IPS-18c (cell line): ENCODE data around the gene DDX25.
"Not testable (repeated sequence)": the region's sequence is repeated elsewhere in the genome, so short reads cannot be mapped to it uniquely, and the experiment has no call there.

Experiments
- H3K4me3 ChIP-seq: 2 replicates; pipeline ENCODE4 v1.7.0; 2013; ENCODE audit warnings: low read depth, mild to moderate bottlenecking, low read length, moderate library complexity; ENCODE audit not compliant: insufficient read depth
- H3K9me3 ChIP-seq: one replicate; pipeline ENCODE4 v1.6.1; 2013; ENCODE audit warnings: mild to moderate bottlenecking, low read length, moderate library complexity; ENCODE audit not compliant: control insufficient read depth, insufficient read depth

DDX25 gene

DNA sequence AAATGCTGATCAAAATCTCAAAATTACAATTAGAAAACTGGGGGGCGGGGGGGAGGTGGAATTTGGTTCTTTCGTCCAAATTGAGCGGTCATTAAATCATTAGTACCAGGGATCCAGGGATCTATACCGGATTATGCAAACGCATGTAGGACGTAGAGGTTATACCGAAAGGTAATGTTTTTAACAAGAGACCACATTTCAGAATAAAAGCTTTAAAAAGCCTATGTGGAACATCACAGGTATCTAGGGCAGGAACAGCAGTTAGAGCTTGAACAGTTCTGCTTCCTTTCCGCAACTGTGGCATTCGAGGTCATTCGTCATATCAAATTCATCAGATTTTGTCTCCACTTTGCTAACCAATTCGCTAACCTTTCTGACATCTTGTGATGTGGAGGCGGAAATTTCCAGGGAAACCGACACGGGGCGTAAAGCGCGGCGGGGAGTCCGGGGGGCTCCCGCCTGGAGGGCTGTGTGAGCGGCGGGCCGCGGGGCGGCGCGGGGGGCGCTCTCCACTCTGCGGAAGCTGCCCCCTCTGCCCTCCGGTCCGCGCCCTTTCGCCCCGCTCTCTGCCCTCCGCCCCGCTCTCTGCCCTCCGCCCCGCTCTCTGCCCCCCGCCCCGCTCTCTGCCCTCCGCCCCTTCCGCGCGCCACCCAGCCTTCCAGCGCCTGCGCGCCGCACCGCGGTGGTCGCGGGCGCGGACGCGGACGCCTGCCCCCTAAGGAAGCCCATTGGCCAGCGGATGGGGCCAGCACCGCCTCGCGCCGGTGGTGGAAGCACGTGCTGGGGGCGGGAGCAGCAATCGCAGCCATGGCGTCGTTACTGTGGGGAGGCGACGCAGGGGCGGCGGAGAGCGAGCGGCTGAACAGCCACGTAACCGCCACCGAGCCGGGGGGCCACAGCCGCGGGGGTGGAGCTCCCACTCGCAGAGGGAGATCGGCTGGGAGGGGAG lies at the start of gene DDX25:
Gene DDX25, plus strand, starts transcription at position 798 of the 949 bp plus-strand sequence. Its CDS starts 10 bp downstream, at position 808.
- peak within 1 kb of the TSS; percentile 71 for H3K4me3 ChIP-seq
- H3K9me3 ChIP-seq = no peaks in the 10 kb centered on the region

DNA sequence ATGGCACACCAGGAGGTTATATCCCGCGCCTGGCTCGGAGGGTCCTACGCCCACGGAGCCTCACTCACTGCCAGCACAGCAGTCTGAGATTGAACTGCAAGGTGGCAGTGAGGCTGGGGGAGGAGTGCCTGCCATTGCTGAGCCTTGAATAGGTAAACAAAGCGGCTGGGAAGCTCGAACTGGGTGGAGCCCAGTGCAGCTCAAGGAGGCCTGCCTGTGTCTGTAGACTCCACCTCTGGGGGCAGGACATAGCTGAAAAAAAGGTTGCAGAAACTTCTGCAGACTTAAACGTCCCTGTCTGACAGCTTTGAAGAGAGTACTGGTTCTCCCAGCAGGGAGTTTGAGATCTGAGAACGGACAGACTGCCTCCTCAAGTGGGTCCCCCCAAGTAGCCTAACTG lies 46.6 kb upstream of the DDX25 start:
- H3K4me3 ChIP-seq, H3K9me3 ChIP-seq: not testable (repeated sequence)

DNA sequence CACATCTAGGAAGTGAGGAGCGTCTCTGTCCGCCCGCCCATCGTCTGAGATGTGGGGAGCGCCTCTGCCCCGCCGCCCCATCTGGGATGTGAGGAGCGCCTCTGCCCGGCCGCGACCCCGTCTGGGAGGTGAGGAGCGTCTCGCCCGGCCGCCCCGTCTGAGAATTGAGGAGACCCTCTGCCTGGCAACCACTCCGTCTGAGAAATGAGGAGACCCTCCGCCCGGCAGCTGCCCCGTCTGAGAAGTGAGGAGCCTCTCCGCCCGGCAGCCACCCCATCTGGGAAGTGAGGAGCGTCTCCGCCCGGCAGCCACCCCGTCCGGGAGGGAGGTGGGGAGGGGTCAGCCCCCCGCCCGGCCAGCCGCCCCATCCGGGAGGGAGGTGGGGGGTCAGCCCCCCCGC lies 41.5 kb upstream of the DDX25 start:
- H3K9me3 ChIP-seq, H3K4me3 ChIP-seq: not testable (repeated sequence)

DNA sequence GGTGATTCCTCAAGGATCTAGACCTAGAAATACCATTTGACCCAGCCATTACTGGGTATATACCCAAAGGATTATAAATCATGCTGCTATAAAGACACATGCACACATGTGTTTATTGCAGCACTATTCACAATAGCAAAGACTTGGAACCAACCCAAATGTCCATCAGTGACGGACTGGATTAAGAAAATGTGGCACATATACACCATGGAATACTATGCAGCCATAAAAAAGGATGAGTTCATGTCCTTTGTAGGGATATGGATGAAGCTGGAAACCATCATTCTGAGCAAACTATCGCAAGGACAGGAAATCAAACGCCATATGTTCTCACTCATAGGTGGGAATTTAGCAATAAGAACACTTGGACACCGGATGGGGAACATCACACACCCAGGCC lies 39.0 kb upstream of the DDX25 start:
- not testable (repeated sequence) for H3K4me3 ChIP-seq, H3K9me3 ChIP-seq

DNA sequence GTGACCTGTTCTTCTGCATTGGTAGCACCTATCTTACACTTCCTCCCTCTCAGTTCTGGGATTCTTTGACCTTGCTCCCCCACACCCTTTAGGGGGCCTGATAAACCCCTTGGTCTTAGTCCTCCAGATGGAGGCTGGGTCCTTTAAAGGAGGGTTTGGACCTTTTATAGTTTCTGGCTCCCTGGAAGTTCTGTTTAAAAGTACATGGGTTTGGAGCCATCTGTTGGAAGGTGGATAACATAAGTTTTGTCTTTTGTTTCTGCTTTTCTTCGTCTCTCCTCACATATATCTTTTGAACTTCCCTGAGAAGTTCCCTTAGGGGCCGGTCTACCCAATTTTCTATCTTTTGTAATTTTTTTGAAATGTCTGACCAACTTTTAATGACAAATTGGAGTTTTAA lies 34.8 kb upstream of the DDX25 start:
- Histone ChIP-seq H3K4me3 (no peak overlapping the region), H3K9me3 (no peaks in the 10 kb centered on the region)

DNA sequence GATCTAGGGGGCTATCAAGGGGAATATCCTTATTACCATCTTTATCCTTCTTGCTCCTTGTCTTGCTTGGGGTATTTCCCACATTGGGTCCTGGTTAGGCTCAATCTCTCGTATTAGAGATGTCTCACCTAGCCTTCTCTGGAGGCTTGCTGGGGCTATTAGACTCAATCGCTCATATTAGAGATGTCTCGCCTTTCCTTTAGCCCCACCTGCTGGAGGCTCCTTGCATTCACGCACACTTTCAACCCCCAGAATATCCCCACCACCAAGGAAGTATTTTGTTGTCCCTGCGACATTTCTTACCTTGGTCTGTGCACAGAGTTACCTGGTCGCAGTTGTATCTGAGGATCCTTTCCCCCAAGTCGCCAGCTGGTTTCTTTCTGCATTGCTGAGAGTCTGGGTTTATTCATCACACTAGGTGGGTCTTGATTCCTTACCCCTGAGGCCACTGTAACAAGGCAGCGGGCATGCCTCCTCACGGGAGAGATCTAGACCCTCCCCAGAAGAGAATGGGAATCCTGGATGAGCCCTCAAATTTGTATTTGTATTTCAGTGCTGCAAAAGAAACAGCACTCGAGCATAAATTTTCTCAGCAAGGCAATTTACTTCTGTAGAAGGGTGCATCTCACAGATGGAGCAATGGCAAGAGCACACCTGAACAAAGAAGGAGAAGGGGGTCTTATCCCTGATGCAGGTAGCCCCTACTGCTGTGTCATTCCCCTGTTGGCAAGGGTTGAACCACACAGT lies 32.7 kb upstream of the DDX25 start:
- H3K4me3 ChIP-seq = no peak overlapping the region
- H3K9me3 ChIP-seq = no peaks in the 10 kb centered on the region

DNA sequence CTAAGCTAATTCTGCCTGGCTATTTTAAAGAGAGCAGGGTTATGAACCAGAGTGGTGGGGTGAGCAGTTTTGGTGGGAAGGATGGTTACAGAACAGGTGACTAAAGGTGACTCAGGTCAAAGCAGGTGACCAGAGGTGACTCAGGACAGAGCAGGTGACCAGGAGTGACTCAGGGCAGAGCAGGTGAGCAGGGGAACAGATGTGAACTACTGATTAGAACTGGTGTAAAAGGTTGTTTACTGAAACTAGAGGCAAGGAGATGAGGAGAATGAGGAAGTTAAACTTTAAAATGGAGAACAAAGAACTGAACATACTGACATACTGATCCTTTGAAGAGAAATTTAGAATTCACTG lies 32.2 kb upstream of the DDX25 start:
- H3K9me3 ChIP-seq = no peaks in the 10 kb centered on the region

DNA sequence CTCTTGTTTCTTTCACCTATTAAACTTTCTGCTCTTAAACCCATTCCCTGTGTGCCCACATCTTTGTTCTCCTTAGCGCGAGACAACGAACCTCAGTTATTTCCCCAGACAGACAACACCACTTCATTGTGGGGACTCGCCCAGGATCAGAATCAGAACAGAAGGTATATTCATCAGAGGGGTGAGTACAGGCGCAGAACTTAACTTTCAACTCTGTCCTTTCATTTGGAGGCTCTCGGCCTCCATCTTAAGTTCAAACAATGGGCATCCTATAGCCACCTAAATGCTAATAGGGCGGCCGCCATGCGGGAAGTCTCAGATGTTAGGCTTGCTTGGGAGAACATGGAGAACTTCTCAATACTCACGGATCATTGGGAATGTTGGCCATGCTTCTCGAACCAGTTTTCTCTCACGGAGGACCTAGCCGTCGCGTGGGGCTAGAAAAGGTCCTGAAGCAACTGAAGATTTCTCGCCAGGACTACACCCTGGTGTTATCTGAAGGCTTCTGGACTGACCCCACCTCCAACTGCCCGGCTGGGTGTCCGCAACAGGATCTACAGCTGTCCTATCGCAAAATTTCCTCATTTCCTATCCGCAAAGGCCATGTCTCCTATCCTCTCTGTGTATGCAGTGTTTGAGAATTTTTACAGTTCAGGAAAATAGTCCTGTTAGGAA lies 30.3 kb upstream of the DDX25 start:
- Histone ChIP-seq H3K4me3 (no peak overlapping the region; the same call in 1 of the 2 replicates), H3K9me3 (no peaks in the 10 kb centered on the region)

More for the DNA sequence above, 32.2 kb upstream of the DDX25 start:
- H3K4me3 ChIP-seq = no peak overlapping the region

DNA sequence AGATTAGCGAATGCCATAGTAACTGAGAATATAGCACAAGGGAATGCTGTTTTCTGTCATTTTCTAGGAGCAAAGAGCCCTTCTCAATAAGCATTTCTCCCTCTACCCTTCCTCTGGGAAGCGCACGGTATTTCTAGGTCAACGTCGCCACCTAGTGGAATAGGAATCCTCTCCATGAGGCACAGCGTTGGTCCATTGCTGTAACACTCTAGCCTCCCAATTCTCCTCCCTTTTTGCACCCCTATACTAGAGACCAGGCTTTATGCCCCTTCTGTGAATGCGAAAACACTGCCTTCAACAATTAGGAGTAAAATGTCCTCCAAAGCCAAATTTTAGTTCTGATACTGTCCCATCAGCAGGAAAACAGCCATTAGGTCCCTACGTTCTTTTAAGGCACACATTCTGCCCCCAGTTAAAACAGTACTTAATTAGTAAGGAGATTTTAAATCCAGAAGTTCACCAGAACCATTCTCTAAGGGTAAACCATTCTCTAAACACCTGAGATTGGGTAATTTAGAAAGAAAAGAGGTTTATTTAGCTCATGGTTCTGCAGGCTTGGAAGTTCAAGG lies 29.7 kb upstream of the DDX25 start:
- Histone ChIP-seq H3K9me3 (no peaks in the 10 kb centered on the region), H3K4me3 (no peak overlapping the region)

DNA sequence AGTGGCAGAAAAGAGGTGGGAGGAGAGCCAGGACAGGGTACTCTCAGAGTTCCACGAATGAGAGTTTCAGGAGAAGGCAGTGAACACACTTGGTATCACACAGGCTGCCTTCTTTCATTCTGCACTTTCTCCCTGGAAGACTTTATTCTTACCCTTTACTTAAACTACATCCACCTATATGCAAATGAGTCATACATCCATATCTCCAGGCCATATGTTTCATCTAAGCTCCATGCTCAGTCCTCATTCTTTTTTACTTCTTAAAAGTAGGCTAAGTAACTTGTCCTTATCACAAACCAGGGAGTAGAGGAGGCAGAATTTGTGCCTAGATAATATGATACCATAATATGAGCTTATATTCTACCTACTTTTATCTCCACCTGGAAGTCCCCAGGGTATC lies 23.0 kb upstream of the DDX25 start:
- Histone ChIP-seq H3K9me3 (no peaks in the 10 kb centered on the region), H3K4me3 (no peak overlapping the region)

DNA sequence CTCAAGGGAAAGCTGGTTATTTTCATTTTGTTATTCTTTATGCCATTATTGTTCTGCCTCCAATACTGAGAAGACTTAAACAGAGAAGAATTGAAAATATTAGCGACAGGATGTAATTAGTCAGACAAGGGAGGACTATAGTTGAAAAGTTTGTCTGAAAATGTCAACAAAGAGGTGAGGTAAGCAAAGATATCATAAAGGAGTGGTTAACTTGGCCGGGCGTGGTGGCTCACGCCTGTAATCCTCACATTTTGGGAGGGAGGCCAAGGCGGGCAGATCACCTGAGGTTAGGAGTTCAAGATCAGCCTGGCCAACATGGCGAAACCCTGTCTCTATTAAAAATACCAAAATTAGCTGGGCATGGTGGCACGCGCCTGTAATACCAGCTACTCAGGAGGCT lies 20.9 kb upstream of the DDX25 start:
- Histone ChIP-seq H3K4me3 (no peak overlapping the region), H3K9me3 (peaks cover 6% of the 10 kb centered on the region)

DNA sequence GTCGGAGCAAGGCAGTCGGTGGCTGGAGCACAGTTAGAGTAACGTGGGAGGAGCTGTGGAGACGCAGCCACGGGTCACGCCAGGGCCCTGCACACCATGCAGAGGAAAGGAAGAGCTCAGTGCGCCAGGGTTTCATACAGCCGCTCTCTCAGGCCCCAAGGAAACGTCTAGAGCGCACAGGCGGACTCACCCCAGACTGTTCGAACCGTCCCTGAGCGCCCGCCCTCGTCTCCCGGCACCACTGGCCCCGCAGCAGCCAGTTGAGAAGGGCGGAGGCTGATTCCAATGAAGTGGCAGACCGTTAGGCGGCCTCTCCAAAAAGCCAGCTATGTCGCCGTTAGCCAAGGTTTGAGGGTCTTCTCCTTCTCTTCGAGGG lies 17.3 kb upstream of the DDX25 start:
- H3K9me3 ChIP-seq = peaks cover 6% of the 10 kb centered on the region
- peak overlapping the region; percentile 89 for H3K4me3 ChIP-seq

DNA sequence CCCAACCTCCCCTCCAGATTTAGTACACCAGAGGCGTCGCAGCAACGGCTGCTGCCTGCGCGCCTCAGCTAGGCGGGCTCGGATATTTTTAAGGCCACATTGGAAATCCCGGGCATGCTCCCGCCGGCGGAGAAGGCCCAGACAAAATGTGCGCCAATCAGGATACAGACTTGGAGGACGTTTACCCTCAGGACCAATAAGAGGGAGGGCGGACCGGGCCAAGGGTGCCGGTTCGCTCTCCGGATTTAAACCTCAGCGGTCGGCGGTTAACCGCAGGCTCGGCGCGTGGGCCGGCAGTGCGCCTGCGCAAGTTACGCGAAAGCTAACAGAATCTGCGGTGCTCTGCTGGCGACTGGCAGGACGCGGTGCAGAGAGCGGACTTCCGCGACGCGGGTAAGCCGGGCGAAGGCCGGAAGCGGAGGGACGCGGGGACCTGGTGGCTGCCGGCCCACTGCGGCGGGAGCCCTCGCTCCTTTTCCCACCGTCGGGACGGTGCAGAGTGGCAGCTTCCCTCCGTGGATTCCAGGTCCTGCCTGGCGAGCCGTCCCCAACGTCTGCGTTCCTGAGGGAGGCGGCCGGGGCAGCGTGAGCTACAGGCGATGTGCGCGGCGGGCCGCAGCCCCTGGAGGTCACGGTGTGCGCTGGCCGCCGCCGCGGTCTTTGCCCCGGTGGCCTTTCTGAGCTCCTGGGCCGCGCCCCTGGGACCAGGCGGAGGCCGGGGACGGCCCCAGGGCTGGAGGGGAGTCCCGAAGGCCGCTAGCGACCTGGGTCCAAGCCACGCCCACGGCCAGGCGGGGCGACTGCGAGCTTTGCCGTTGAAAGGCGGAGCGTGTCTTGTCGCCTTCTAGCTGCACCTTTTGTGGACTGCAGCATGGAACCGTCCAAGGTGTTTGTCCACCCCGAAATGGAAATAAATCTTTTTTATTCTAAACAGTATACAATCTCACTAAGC lies 16.7 kb upstream of the DDX25 start, which contains the start of gene HYLS1:
Gene HYLS1, plus strand, starts transcription at position 296 of the 952 bp plus-strand sequence. CDS start 11,701 bp downstream, outside the sequence.
- Histone ChIP-seq H3K4me3 (peak within 1 kb of the TSS; percentile 89), H3K9me3 (peaks cover 6% of the 10 kb centered on the region)

DNA sequence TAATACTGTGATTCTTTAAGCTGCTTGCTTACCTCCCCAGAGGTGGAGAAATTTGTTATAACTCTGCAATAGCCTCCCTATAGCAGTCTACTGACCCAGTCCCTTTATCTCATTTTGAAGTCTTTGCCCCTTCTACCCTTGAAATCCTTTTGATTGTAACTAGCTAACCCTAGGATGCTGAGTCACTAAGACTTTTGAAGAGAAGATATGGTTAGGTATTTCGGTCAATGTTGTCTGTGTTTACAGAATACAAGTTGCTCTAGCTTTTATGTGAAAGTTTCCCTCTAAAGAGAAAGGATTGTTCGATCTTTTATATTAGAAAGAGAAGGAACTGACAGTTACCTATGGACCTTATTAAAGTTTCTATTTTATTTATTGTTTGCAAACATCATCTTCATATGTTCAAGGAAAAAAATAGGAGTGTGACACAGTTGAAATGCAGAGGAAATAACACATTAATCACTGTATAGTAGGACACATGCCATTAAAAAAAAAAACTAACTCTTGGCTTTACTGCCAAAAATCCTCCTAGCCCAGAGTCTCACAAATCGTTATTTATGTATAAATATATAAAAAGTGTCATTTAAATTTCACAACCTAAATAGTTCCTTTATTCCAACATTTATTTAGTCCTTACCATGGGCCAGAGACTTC lies 13.7 kb upstream of the DDX25 start:
- no peak overlapping the region for H3K4me3 ChIP-seq
- peaks cover 6% of the 10 kb centered on the region for H3K9me3 ChIP-seq

DNA sequence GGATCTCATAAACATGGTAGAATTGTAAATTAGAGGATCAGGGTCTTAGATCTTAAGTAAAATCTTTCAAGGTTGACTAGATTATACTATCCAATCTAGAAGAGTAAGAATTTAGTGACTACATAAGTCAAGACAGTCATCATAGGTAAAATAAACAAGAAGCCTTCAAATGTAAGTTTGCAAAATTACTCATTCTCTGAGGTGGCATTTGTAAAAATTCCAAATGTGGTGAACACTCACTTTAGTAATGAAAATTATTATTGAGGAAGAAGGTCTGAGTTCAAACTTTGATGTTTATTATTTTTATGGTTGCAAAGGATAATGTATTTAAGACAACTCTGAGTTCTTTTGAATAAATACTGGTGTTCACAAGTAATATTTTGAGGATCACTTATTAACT lies 12.2 kb upstream of the DDX25 start:
- H3K4me3 ChIP-seq = no peak overlapping the region

DNA sequence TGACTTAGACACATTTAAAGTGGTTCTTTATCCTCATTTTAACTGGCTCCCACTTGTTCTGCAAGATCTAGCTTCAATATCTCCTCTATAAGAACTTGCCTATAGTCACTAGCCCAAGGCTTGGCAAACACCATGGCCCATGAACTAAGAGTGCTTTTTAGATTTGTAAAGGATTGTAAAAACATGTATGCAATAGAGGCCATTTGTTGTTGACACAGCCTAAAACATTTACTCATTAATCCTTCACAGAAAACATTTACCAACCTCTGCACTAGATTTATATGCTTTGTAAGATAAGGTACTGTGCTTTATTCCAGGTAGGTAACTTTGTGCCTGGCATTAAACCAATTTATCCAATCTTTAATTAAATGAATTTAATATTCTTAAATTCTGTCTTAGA lies 11.3 kb upstream of the DDX25 start:
- no peaks in the 10 kb centered on the region for H3K9me3 ChIP-seq
- no peak overlapping the region for H3K4me3 ChIP-seq

More for the DNA sequence above, 12.2 kb upstream of the DDX25 start:
- peaks cover 2% of the 10 kb centered on the region for H3K9me3 ChIP-seq
